Breast epithelium (tissue), 4 donors: Measurements from ENCODE around the gene ZNF442. TPM values are rescaled to one million over a fixed set of nuclear protein-coding genes. Genes with fewer than 3 reads are reported as not detected.
"Not testable (repeated sequence)": the region's sequence is repeated elsewhere in the genome, so short reads cannot be mapped to it uniquely, and the experiment has no call there.

ENCODE experiments used
- DNase-seq, 2 donors: peaks; one replicate each; pipeline ENCODE4 v3.0.0-alpha.2; 2019; ENCODE audit warnings: low spot score in 2 of 2
- H3K27ac ChIP-seq, 2 donors: fragments of 200-600 bp; sonication (generic) in 1 of 2; one replicate each; pipeline ENCODE4 v1.5.1; 2016 to 2019; ENCODE audit warnings: mild to moderate bottlenecking in 1 of 2
- H3K27me3 ChIP-seq, 2 donors: fragments of 200-600 bp; sonication (generic) in 1 of 2; one replicate each; pipeline versions ENCODE4 v1.5.1 to v1.6.0; 2017 to 2019; ENCODE audit warnings: control low read depth in 1 of 2, mild to moderate bottlenecking in 1 of 2
- H3K36me3 ChIP-seq: fragments of 200-600 bp; one replicate; pipeline ENCODE4 v1.5.1; 2019
- H3K4me1 ChIP-seq, 2 donors: fragments of 200-600 bp; sonication (generic); one replicate each; pipeline ENCODE4 v1.5.1; 2016 to 2019; ENCODE audit warnings: control low read depth in 1 of 2
- H3K4me3 ChIP-seq, 3 donors: fragments of 200-600 bp; sonication (generic); 1 replicate in 2 of 3; 2 replicates in 1 of 3; pipeline ENCODE4 v1.5.1; 2016 to 2019; ENCODE audit warnings: mild to moderate bottlenecking in 3 of 3, moderate library complexity in 2 of 3
- H3K9me3 ChIP-seq, 2 donors: fragments of 200-600 bp; sonication (generic) in 1 of 2; one replicate each; pipeline ENCODE4 v1.5.1; 2016 to 2019; ENCODE audit warnings: control low read depth in 1 of 2
- CTCF ChIP-seq, 3 donors: fragments of 450-650 bp; IDR thresholded peaks; one replicate each; pipeline ENCODE4 v1.5.1; 2016 to 2017; ENCODE audit warnings: antibody characterized with exemption in 3 of 3, mild to moderate bottlenecking in 3 of 3, moderate library complexity in 3 of 3
- POLR2A ChIP-seq: fragments of 450-650 bp; IDR thresholded peaks from one replicate; pipeline ENCODE4 v1.6.1; 2016; ENCODE audit warnings: antibody characterized with exemption, mild to moderate bottlenecking, moderate library complexity
- POLR2AphosphoS5 ChIP-seq, 3 donors: sonication (generic); formaldehyde crosslinking; IDR thresholded peaks; one replicate each; pipeline ENCODE4 v1.6.1; 2017; ENCODE audit warnings: antibody characterized with exemption in 3 of 3
- intact Hi-C: fragments of 100-400 bp; cut with DNase I; formaldehyde crosslinking; loops from one replicate; pipeline ENCODE4 v1.15.1; 2023; ENCODE audit warnings: low total_unique reads
- total RNA-seq, 3 donors: library from RNA; depleted of rRNA; stranded (reverse); fragments of >200 nt; gene quantifications; one replicate each; pipeline ENCODE4 v1.1.0, GENCODE V29; 2016

ZNF442 gene
- total RNA-seq, 3 donors from 2014 or later: 2.6 to 3.7 (median 3.3) TPM

- TF ChIP-seq POLR2A (no peak), CTCF (IDR thresholded peaks at IDR 0.05) (no peak), POLR2AphosphoS5 (IDR thresholded peaks at IDR 0.05) (no peak)
- Histone ChIP-seq H3K27me3 (no peaks in the 10 kb centered on the region), H3K4me1 (no peaks in the 10 kb centered on the region), H3K36me3 (no peaks in the 10 kb centered on the region), H3K27ac (no peak overlapping the region), H3K4me3 (no peak overlapping the region), H3K9me3 (peaks cover 34 to 38% of the 10 kb centered on the region in 2 donors)
- intact Hi-C loops: no loop called here
- DNase-seq: no peak
Measured at GRCh38 chr19:12380444-12380737, 14.9 kb upstream of the ZNF442 start.

- Histone ChIP-seq H3K36me3 (no peaks in the 10 kb centered on the region), H3K9me3 (peaks cover 34 to 38% of the 10 kb centered on the region in 2 donors)
Measured at GRCh38 chr19:12379732-12380443, 14.4 kb upstream of the ZNF442 start.

GRCh38 chr19:12374026-12374425 is 8.5 kb upstream of the ZNF442 start:
- Histone ChIP-seq H3K9me3 (peaks cover 11 to 18% of the 10 kb centered on the region in 2 donors), H3K27ac (no peak overlapping the region), H3K27me3 (no peaks in the 10 kb centered on the region), H3K4me1 (no peaks in the 10 kb centered on the region), H3K4me3 (no peak overlapping the region), H3K36me3 (no peaks in the 10 kb centered on the region)
- intact Hi-C loops: no loop called here
- no peak for DNase-seq
- no peak for TF ChIP-seq POLR2A
- no peak for TF ChIP-seq CTCF (IDR thresholded peaks at IDR 0.05)
- TF ChIP-seq POLR2AphosphoS5 (IDR thresholded peaks at IDR 0.05): no peak

More at GRCh38 chr19:12379732-12380443, 14.4 kb upstream of the ZNF442 start:
- TF ChIP-seq POLR2A (no peak), POLR2AphosphoS5 (IDR thresholded peaks at IDR 0.05) (no peak), CTCF (IDR thresholded peaks at IDR 0.05) (no peak)
- DNase-seq: no peak
- Histone ChIP-seq H3K27ac (no peak overlapping the region), H3K27me3 (no peaks in the 10 kb centered on the region), H3K4me1 (no peaks in the 10 kb centered on the region), H3K4me3 (no peak overlapping the region)
- intact Hi-C loops: no loop called here

GRCh38 chr19:12364391-12365235 is 870 bp downstream of the ZNF442 start:
- TF ChIP-seq CTCF (IDR thresholded peaks at IDR 0.05) (no peak), POLR2AphosphoS5 (IDR thresholded peaks at IDR 0.05) (no peak), POLR2A (no peak)
- no peaks in the 10 kb centered on the region for H3K9me3 ChIP-seq
- no peaks in the 10 kb centered on the region for H3K27me3 ChIP-seq
- peak overlapping the region; percentile 80 to 93 (median 89) for H3K4me3 ChIP-seq
- DNase-seq: no peak
- H3K27ac ChIP-seq: peak overlapping the region; percentile 93 to 98
- no peaks in the 10 kb centered on the region for H3K4me1 ChIP-seq
- no peaks in the 10 kb centered on the region for H3K36me3 ChIP-seq
- intact Hi-C loops: no loop called here

GRCh38 chr19:12362236-12362635 is 3.2 kb downstream of the ZNF442 start:
- H3K36me3 ChIP-seq, H3K4me1 ChIP-seq, H3K27me3 ChIP-seq, intact Hi-C loops, H3K9me3 ChIP-seq, DNase-seq, H3K4me3 ChIP-seq, H3K27ac ChIP-seq: not testable (repeated sequence)
